Activated CD4-positive, alpha-beta memory T cell treated with anti-CD3 and anti-CD28 coated beads, Interleukin-2, amount 10 ng/mL, durations not matched to agents 7 days and 5 days (primary cell): ENCODE data around the gene XAF1. TPM values are rescaled to one million over a fixed set of nuclear protein-coding genes. Genes with fewer than 3 reads are reported as not detected.

Experiments
- total RNA-seq, 2 experiments: library from RNA; stranded (reverse); gene quantifications; one replicate each; pipeline ENCODE4 v1.2.3, GENCODE V29; 2021

The XAF1 gene
- total RNA-seq, 2 experiments from 2014 or later: 408 TPM

Other genes with a start within 250 kb of the XAF1 start
- under 1 TPM; 0.53 to 0.63 TPM for gene PITPNM3, start 199.5 kb upstream of the XAF1 start, total RNA-seq
- 10 to 100 TPM; 13.0 to 14.6 TPM for gene KIAA0753, start 115.3 kb upstream of the XAF1 start, total RNA-seq
- 10 to 100 TPM; 70.6 to 71.1 TPM for gene TXNDC17, start 115.0 kb upstream of the XAF1 start, total RNA-seq
- gene MED31, start 104.4 kb upstream of the XAF1 start, total RNA-seq: 10 to 100 TPM; 26.0 to 26.3 TPM
- gene C17orf100, start 104.3 kb upstream of the XAF1 start, total RNA-seq: 1 to 10 TPM; 1.1 to 1.9 TPM
- not detected for gene SLC13A5, start 42.7 kb upstream of the XAF1 start, total RNA-seq
- 1 to 10 TPM; 1.1 to 1.7 TPM for gene FBXO39, start 20.2 kb downstream of the XAF1 start, total RNA-seq
- gene TEKT1, start 75.7 kb downstream of the XAF1 start, total RNA-seq: not detected
- gene ALOX12, start 240.0 kb downstream of the XAF1 start, total RNA-seq: not detected